Liver (tissue), 9 donors: ENCODE results near the gene MYCBPAP. TPM values are rescaled to one million over a fixed set of nuclear protein-coding genes. Genes with fewer than 3 reads are reported as not detected.

Experiments used
- DNase-seq: peaks from one replicate; pipeline ENCODE4 v3.0.0-alpha.2; 2017; ENCODE audit warnings: low spot score
- H3K27ac ChIP-seq, 2 donors: one replicate each; pipeline ENCODE4 v1.7.0; 2013; ENCODE audit warnings: inconsistent platforms in 2 of 2, low read length in 2 of 2, control low read depth in 1 of 2, low read depth in 1 of 2, mild to moderate bottlenecking in 1 of 2
- H3K27me3 ChIP-seq, 4 donors: one replicate each; pipeline versions ENCODE4 v1.6.1 to v1.7.0; 2013; ENCODE audit warnings: low read length in 3 of 4, inconsistent platforms in 1 of 4, mild to moderate bottlenecking in 1 of 4, moderate library complexity in 1 of 4; ENCODE audit not compliant: control insufficient read depth in 4 of 4, insufficient read depth in 4 of 4
- H3K36me3 ChIP-seq, 4 donors: one replicate each; pipeline versions ENCODE4 v1.6.1 to v1.7.0; 2013; ENCODE audit warnings: low read length in 3 of 4, mild to moderate bottlenecking in 3 of 4, low read depth in 1 of 4, moderate library complexity in 1 of 4; ENCODE audit not compliant: control insufficient read depth in 4 of 4, insufficient read depth in 3 of 4
- H3K4me1 ChIP-seq, 4 donors: one replicate each; pipeline versions ENCODE4 v1.6.1 to v1.7.0; 2013; ENCODE audit warnings: low read length in 3 of 4, mild to moderate bottlenecking in 3 of 4, moderate library complexity in 1 of 4; ENCODE audit not compliant: control insufficient read depth in 4 of 4, insufficient read depth in 4 of 4
- H3K4me3 ChIP-seq, 3 donors: one replicate each; pipeline versions ENCODE4 v1.6.1 to v1.7.0; 2013; ENCODE audit warnings: low read length in 3 of 3, control low read depth in 1 of 3, low read depth in 1 of 3, mild to moderate bottlenecking in 1 of 3
- H3K9ac ChIP-seq, 2 donors: one replicate each; pipeline ENCODE4 v1.7.0; 2013; ENCODE audit warnings: low read length in 2 of 2, mild to moderate bottlenecking in 2 of 2, moderate library complexity in 2 of 2, control low read depth in 1 of 2, low read depth in 1 of 2
- H3K9me3 ChIP-seq, 4 donors: one replicate each; pipeline versions ENCODE4 v1.6.1 to v1.7.0; 2013; ENCODE audit warnings: low read length in 3 of 4; ENCODE audit not compliant: control insufficient read depth in 4 of 4
- ATF3 ChIP-seq: IDR thresholded peaks from 2 replicates; pipeline ENCODE4 v1.6.1; 2016; ENCODE audit warnings: antibody characterized with exemption
- CTCF ChIP-seq: fragments of 150-350 bp; IDR thresholded peaks from 2 replicates; pipeline ENCODE4 v1.5.1; 2017; ENCODE audit warnings: improper control_type of control experiment, low read depth, low read length; ENCODE audit not compliant: missing input control
- EGR1 ChIP-seq, 2 donors: IDR thresholded peaks; 2 replicates each; pipeline ENCODE4 v1.6.1; 2016 to 2018; ENCODE audit warnings: antibody characterized with exemption in 2 of 2, low read depth in 2 of 2
- FOXA1 ChIP-seq: IDR thresholded peaks from 2 replicates; pipeline ENCODE4 v1.6.1; 2016; ENCODE audit warnings: antibody characterized with exemption
- FOXA2 ChIP-seq: IDR thresholded peaks from 2 replicates; pipeline ENCODE4 v1.6.1; 2016; ENCODE audit warnings: antibody characterized with exemption
- GABPA ChIP-seq, 2 donors: IDR thresholded peaks in 1 of 2; conservative IDR thresholded peaks in 1 of 2; 2 replicates each; pipeline ENCODE4 v1.6.1; 2016; ENCODE audit warnings: antibody characterized with exemption in 2 of 2, mild to moderate bottlenecking in 1 of 2, moderate library complexity in 1 of 2
- HNF4A ChIP-seq, 2 donors: conservative IDR thresholded peaks; 2 replicates each; pipeline ENCODE4 v1.6.1; 2016; ENCODE audit warnings: antibody characterized with exemption in 2 of 2, mild to moderate bottlenecking in 2 of 2
- HNF4G ChIP-seq: IDR thresholded peaks from 2 replicates; pipeline ENCODE4 v1.6.1; 2016; ENCODE audit warnings: antibody characterized with exemption
- JUND ChIP-seq, 2 donors: IDR thresholded peaks; 2 replicates each; pipeline ENCODE4 v1.6.1; 2016; ENCODE audit warnings: antibody characterized with exemption in 2 of 2
- NR2F2 ChIP-seq: IDR thresholded peaks from 2 replicates; pipeline ENCODE4 v1.6.1; 2016; ENCODE audit warnings: antibody characterized with exemption
- RAD21 ChIP-seq, 2 donors: IDR thresholded peaks; 2 replicates each; pipeline ENCODE4 v1.6.1; 2016; ENCODE audit warnings: antibody characterized with exemption in 2 of 2, mild to moderate bottlenecking in 2 of 2
- REST ChIP-seq: IDR thresholded peaks from 2 replicates; pipeline ENCODE4 v1.6.1; 2016; ENCODE audit warnings: antibody characterized with exemption, mild to moderate bottlenecking
- RXRA ChIP-seq, 2 donors: IDR thresholded peaks; 2 replicates each; pipeline ENCODE4 v1.6.1; 2017 to 2018; ENCODE audit warnings: antibody characterized with exemption in 2 of 2, mild to moderate bottlenecking in 1 of 2
- SP1 ChIP-seq: IDR thresholded peaks from 2 replicates; pipeline ENCODE4 v1.6.1; 2018; ENCODE audit warnings: antibody characterized with exemption, mild to moderate bottlenecking
- TAF1 ChIP-seq: conservative IDR thresholded peaks from 2 replicates; pipeline ENCODE4 v1.6.1; 2016; ENCODE audit warnings: antibody characterized with exemption, mild to moderate bottlenecking
- YY1 ChIP-seq: IDR thresholded peaks from 2 replicates; pipeline ENCODE4 v1.6.1; 2016; ENCODE audit warnings: antibody characterized with exemption, mild to moderate bottlenecking
- ZBTB33 ChIP-seq: IDR thresholded peaks from 2 replicates; pipeline ENCODE4 v1.6.1; 2016; ENCODE audit warnings: antibody characterized with exemption
- WGBS: extraction: QIAGEN DNeasy Blood & Tissue Kit; methylation state at CpG from one replicate; pipeline ENCODE4 v1.1.7; 2013; 5-methylcytosine and 5-hydroxymethylcytosine counted together
- polyA plus RNA-seq, 2 donors: library from polyadenylated mRNA; stranded (reverse) in 1 of 2; unstranded in 1 of 2; fragments of 200-250 nt in 1 of 2; fragments of >200 nt in 1 of 2; fragmentation: Nextera tagmentation in 1 of 2; extraction: Ambion mirVana in 1 of 2; gene quantifications; one replicate each; pipeline versions ENCODE4 v1.2.1 to v1.2.3, GENCODE V29; 2013 to 2015
- total RNA-seq, 2 donors: library from RNA; depleted of rRNA; stranded (reverse); fragments of >200 nt; gene quantifications; one replicate each; pipeline ENCODE4 v1.2.3, GENCODE V29; 2014
- TF ChIP-seq, protein P1 (sequence below): IDR thresholded peaks from 2 replicates; pipeline ENCODE4 v1.6.1; 2016; ENCODE audit warnings: antibody characterized with exemption
- donor health status: healthy.
- donor health status: healthy.
- donor health status: healthy.
- donor health status: healthy.
- donor health status: healthy.

Gene MYCBPAP
- total and polyA plus RNA-seq, 4 donors = 0.23 to 0.25 TPM; not detected in 2

DNA sequence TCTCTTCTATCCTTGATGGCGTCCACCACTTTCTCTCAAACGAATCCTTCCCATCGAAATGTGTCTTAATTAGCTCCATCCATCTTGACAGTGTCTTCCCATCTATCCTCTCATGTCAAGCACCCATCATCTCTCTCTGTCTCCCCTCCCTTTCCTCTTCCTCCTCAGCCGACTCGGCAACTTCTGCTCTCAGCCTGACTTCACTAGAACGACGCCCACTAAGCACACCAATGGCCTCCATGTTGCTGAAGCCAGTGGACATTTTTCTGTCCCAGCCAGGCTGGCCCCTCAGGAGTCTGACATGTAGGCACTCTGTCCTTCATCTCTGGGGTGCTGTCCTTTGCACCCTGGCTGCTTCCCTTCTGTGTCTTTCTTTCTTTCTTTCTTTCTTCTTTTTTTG lies 36.3 kb downstream of the MYCBPAP start:
- H3K4me1 ChIP-seq = peaks cover 6 to 37% (median 25%) of the 10 kb centered on the region in 4 donors
- TF ChIP-seq ZBTB33 (no peak), FOXA1 (no peak), RXRA (IDR thresholded peaks at IDR 0.05) (no peak), EGR1 (IDR thresholded peaks at IDR 0.05; ENCODE audit: low read depth in 2 of 2) (no peak), JUND (IDR thresholded peaks at IDR 0.05) (no peak), HNF4G (no peak), TAF1 (no peak), SP1 (no peak), YY1 (no peak), HNF4A (conservative IDR thresholded peaks at IDR 0.05) (no peak), ATF3 (no peak), NR2F2 (no peak), GABPA (IDR thresholded peaks at IDR 0.05 in 1 of 2, conservative IDR thresholded peaks at IDR 0.05 in 1 of 2) (no peak), REST (no peak), FOXA2 (no peak), RAD21 (IDR thresholded peaks at IDR 0.05) (no peak), CTCF (no peak)
- TF ChIP-seq, protein P1, sequence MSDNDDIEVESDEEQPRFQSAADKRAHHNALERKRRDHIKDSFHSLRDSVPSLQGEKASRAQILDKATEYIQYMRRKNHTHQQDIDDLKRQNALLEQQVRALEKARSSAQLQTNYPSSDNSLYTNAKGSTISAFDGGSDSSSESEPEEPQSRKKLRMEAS = no peak
- H3K27ac ChIP-seq = no peak overlapping the region

More for the DNA sequence above, 36.3 kb downstream of the MYCBPAP start:
- Histone ChIP-seq H3K36me3 (no peaks in the 10 kb centered on the region), H3K9ac (no peak overlapping the region), H3K9me3 (no peaks in the 10 kb centered on the region), H3K4me3 (no peak overlapping the region), H3K27me3 (no peaks in the 10 kb centered on the region)
- WGBS = 77% methylated on average over 7 of the region's 7 CpGs
- no peak for DNase-seq
